ENCODE data around the gene S100A2. TPM values are rescaled to one million over a fixed set of nuclear protein-coding genes. Genes with fewer than 3 reads are reported as not detected.

S100A2 gene
- total and polyA plus RNA-seq, 2 of the 13 experiments (the other 11 are each of a cell fraction or from before 2014, with no cell fraction given) = 1.2 TPM

GRCh38 chr1:153540394-153541361 is 25.0 kb downstream of the S100A2 start, which contains the start of gene S100A5:
Gene S100A5, minus strand, starts transcription at chr1:153540934. Its CDS starts 743 bp downstream, at chr1:153540191.
- H4K20me1 ChIP-seq (ENCODE audit: insufficient read depth, low read length) = no peaks in the 10 kb centered on the region
- H3K4me1 ChIP-seq (ENCODE audit: insufficient read depth, low read length) = peaks cover 90% of the 10 kb centered on the region
- no peak for TF ChIP-seq ZBTB49 (CRISPR knock-in tag; IDR thresholded peaks at IDR 0.05; ENCODE audit: borderline replicate concordance)
- no peak for TF ChIP-seq ZNF512 (CRISPR knock-in tag; IDR thresholded peaks at IDR 0.05)
- no peak for TF ChIP-seq KLF12 (CRISPR knock-in tag; IDR thresholded peaks at IDR 0.05; ENCODE audit: borderline replicate concordance)
- TF ChIP-seq CREB1 (IDR thresholded peaks at IDR 0.05) = no peak
- no peak for TF ChIP-seq CREB1 (CRISPR knock-in tag; IDR thresholded peaks at IDR 0.05)
- no peaks in the 10 kb centered on the region for H3K9me3 ChIP-seq (ENCODE audit: low read length)
- no peak for DNase-seq (ENCODE audit: low spot score)
- H3K27ac ChIP-seq (ENCODE audit: extremely low read length, insufficient read depth, low read length) = no peak within 1 kb of the TSS
- no peak within 1 kb of the TSS for H3K9ac ChIP-seq (ENCODE audit: insufficient read depth, low read depth, low read length)
- no peak within 1 kb of the TSS; the same call in 1 of the 2 replicates for H3K4me2 ChIP-seq (ENCODE audit: low read depth, low read length)
- no peaks in the 10 kb centered on the region for H3K36me3 ChIP-seq (replicated peaks in 1 of 2; ENCODE audit: control insufficient read depth in 1 of 2, insufficient read depth in 2 of 2, low read length in 2 of 2)
- ChIA-PET CTCF (ENCODE audit: low intra/inter-chr PET ratio, low total read pairs) (no interaction called here), POLR2A (interaction anchor here (0.5 kb wide), 1 partner anchor 375 kb away, joined by 3 read pairs; no protein-coding TSS in a partner anchor)
- in situ Hi-C loops (cut with HindIII; ENCODE audit: extremely low pct_ligation_motif_present, low pct_unique_long_range_greater_than_20kb) = no loop called here
- WGBS (ENCODE audit: low lambda C conversion rate) = 13% methylated on average over 9 of the region's 11 CpGs
- H2AFZ ChIP-seq (ENCODE audit: low read length) = peak within 1 kb of the TSS; percentile 19
- FAIRE-seq = no peak
- H3K27me3 ChIP-seq (ENCODE audit: control insufficient read depth in 1 of 2, insufficient read depth in 2 of 2, low read length in 2 of 2) = peaks cover 0 to 10% of the 10 kb centered on the region in 2 experiments; a peak in 2 of 5 replicates
- intact Hi-C loops (cut with micrococcal nuclease; ENCODE audit: unreplicated experiment) = no loop called here
- BruUV-seq (replicated peaks) = no TSS peak
- ATAC-seq = no peak
- no peaks in the 10 kb centered on the region for H3K79me2 ChIP-seq (ENCODE audit: insufficient read depth, low read length)
- no peak within 1 kb of the TSS for H3K4me3 ChIP-seq (replicated peaks in 1 of 3; ENCODE audit: insufficient read depth in 1 of 3, low read depth in 2 of 3, low read length in 3 of 3)

Measured in HepG2 (cell line).